PC-3 (cell line): ENCODE results near the gene SLC4A4. TPM values are rescaled to one million over a fixed set of nuclear protein-coding genes. Genes with fewer than 3 reads are reported as not detected.

Source experiments
- ATAC-seq: fragments of 200-7000 bp; cut with Tn5 transposase; 2 replicates; pipeline ENCODE4 v1.9.1; 2020; ENCODE audit warnings: mild to moderate bottlenecking, moderate library complexity
- BruUV-seq: library from RNA; stranded (reverse); fragments of 400-500 nt; replicated peaks from 2 replicates; lab custom pipeline; 2021; lab: Mats Ljungman, UMichigan
- CTCF ChIA-PET: fragments of 300-600 bp; sonication (Branson Sonifier 250); formaldehyde crosslinking; loops from one replicate; lab custom pipeline; 2022; ENCODE audit warnings: antibody characterized with exemption; lab: Charles Lee
- POLR2A ChIA-PET: fragments of 300-600 bp; sonication (Branson Sonifier 250); formaldehyde crosslinking; loops from one replicate; lab custom pipeline; 2022; ENCODE audit warnings: antibody characterized with exemption; ENCODE audit not compliant: unreplicated experiment; lab: Charles Lee
- DNase-seq: peaks from one replicate; pipeline ENCODE4 v3.0.0-alpha.2; 2015
- H2AFZ ChIP-seq: fragments of 300-600 bp; sonication (generic); 2 replicates; pipeline ENCODE4 v1.6.0; 2016; ENCODE audit warnings: antibody characterized with exemption, low read length
- H3F3A ChIP-seq: fragments of 300-600 bp; sonication (generic); one replicate; pipeline ENCODE4 v1.6.0; 2017; ENCODE audit warnings: antibody characterized with exemption, low read length, control low read depth, mild to moderate bottlenecking; ENCODE audit not compliant: unreplicated experiment
- H3K27ac ChIP-seq: fragments of 300-600 bp; sonication (generic); 2 replicates; pipeline ENCODE4 v1.5.1; 2016; ENCODE audit warnings: mild to moderate bottlenecking, low read length
- H3K27me3 ChIP-seq: fragments of 300-600 bp; sonication (generic); 2 replicates; pipeline ENCODE4 v1.6.1; 2016; ENCODE audit warnings: low read length, mixed read lengths
- H3K36me3 ChIP-seq: fragments of 300-600 bp; sonication (generic); 2 replicates; pipeline ENCODE4 v1.6.1; 2016; ENCODE audit warnings: low read depth, mixed run types, low read length, mixed read lengths
- H3K4me1 ChIP-seq: fragments of 300-600 bp; sonication (generic); 2 replicates; pipeline ENCODE4 v1.5.1; 2016; ENCODE audit warnings: low read length; ENCODE audit not compliant: insufficient read depth
- H3K4me2 ChIP-seq: fragments of 300-600 bp; sonication (generic); 2 replicates; pipeline ENCODE4 v1.6.0; 2016; ENCODE audit warnings: low read length
- H3K4me3 ChIP-seq: fragments of 300-600 bp; sonication (generic); 2 replicates; pipeline ENCODE4 v1.5.1; 2016; ENCODE audit warnings: mild to moderate bottlenecking, low read length, mixed read lengths
- H3K79me2 ChIP-seq: fragments of 300-600 bp; sonication (generic); 2 replicates; pipeline ENCODE4 v1.6.1; 2017; ENCODE audit warnings: low read length, mixed read lengths
- H3K9ac ChIP-seq: fragments of 300-600 bp; sonication (generic); 2 replicates; pipeline ENCODE4 v1.6.0; 2016; ENCODE audit warnings: mild to moderate bottlenecking, low read length
- H3K9me2 ChIP-seq: fragments of 300-600 bp; sonication (generic); replicated peaks from 2 replicates; pipeline ENCODE4 v1.6.1; 2016; ENCODE audit warnings: mixed run types, low read length, mixed read lengths
- H3K9me3 ChIP-seq: fragments of 300-600 bp; sonication (generic); 2 replicates; pipeline ENCODE4 v1.6.1; 2016; ENCODE audit warnings: low read length, mixed read lengths
- H4K20me1 ChIP-seq: fragments of 300-600 bp; sonication (generic); 2 replicates; pipeline ENCODE4 v1.6.1; 2016; ENCODE audit warnings: low read length, mixed read lengths
- CTCF ChIP-seq: fragments of 300-600 bp; sonication (generic); conservative IDR thresholded peaks from 2 replicates; pipeline ENCODE4 v1.5.1; 2017; ENCODE audit warnings: antibody characterized with exemption, low read depth, mild to moderate bottlenecking, low read length
- EZH2 ChIP-seq: fragments of 300-600 bp; sonication (generic); IDR thresholded peaks from one replicate; pipeline ENCODE4 v1.6.1; 2017; ENCODE audit warnings: antibody characterized with exemption, mild to moderate bottlenecking, low read length; ENCODE audit not compliant: unreplicated experiment
- EZH2phosphoT487 ChIP-seq: fragments of 300-600 bp; sonication (generic); IDR thresholded peaks from 2 replicates; pipeline ENCODE4 v1.6.1; 2018; ENCODE audit warnings: mild to moderate bottlenecking, antibody characterized with exemption, low read length, borderline replicate concordance
- intact Hi-C: fragments of 100-400 bp; cut with micrococcal nuclease; formaldehyde crosslinking; loops from 2 replicates; pipeline ENCODE4 v1.9.0; 2023
- total RNA-seq: library from RNA; depleted of rRNA; stranded (reverse); fragments of >200 nt; gene quantifications from 2 replicates; pipeline ENCODE4 v1.2.3, GENCODE V29; 2014

Gene SLC4A4
- total RNA-seq, 1 experiment from 2014 or later: 0.47 TPM

GRCh38 chr4:71426381-71427042, 87.7 kb downstream of the SLC4A4 start:
- no peak overlapping the region for H2AFZ ChIP-seq
- H3K9me2 ChIP-seq: no peaks in the 10 kb centered on the region
- intact Hi-C loops: loop anchor here (2.0 kb wide), 1 partner anchor 140 kb away; no protein-coding TSS in a partner anchor
- no peaks in the 10 kb centered on the region for H3K36me3 ChIP-seq
- POLR2A ChIA-PET: no interaction called here
- 0 out of 2 replicates have a peak, but pooled peaks cover 6% of the 10 kb centered on the region for H3K4me1 ChIP-seq
- no peaks in the 10 kb centered on the region for H3K9me3 ChIP-seq
- TF ChIP-seq EZH2phosphoT487 (no peak), CTCF (no peak), EZH2 (no peak)
- no peak overlapping the region for H3K4me2 ChIP-seq
- H3K9ac ChIP-seq: no peak overlapping the region
- BruUV-seq: no TSS peak
- DNase-seq (peak; percentile 40), ATAC-seq (peak; percentile 89)
- no peaks in the 10 kb centered on the region for H3K79me2 ChIP-seq
- CTCF ChIA-PET: interaction anchor here (0.5 kb wide), 1 partner anchor 172 kb away, joined by 5 read pairs; no protein-coding TSS in a partner anchor
- H3F3A ChIP-seq: no peaks in the 10 kb centered on the region
- no peaks in the 10 kb centered on the region for H3K27me3 ChIP-seq
- H4K20me1 ChIP-seq: no peaks in the 10 kb centered on the region
- H3K27ac ChIP-seq: no peak overlapping the region
- no peak overlapping the region for H3K4me3 ChIP-seq

- no peak overlapping the region for H2AFZ ChIP-seq
- no peak for TF ChIP-seq EZH2phosphoT487
- no peak for TF ChIP-seq CTCF
- no peak for TF ChIP-seq EZH2
- H3K4me3 ChIP-seq: no peak overlapping the region
- intact Hi-C loops: no loop called here
- ATAC-seq (no peak), DNase-seq (no peak)
- BruUV-seq: no TSS peak
- POLR2A ChIA-PET: interaction anchor here (0.7 kb wide), 1 partner anchor 281 kb away, joined by 4 read pairs; no protein-coding TSS in a partner anchor
- no peaks in the 10 kb centered on the region for H3K27me3 ChIP-seq
- 0 out of 2 replicates have a peak, but pooled peaks cover 6% of the 10 kb centered on the region for H3K4me1 ChIP-seq
- no peaks in the 10 kb centered on the region for H3K9me3 ChIP-seq
- H3K36me3 ChIP-seq: no peaks in the 10 kb centered on the region
- no peak overlapping the region for H3K9ac ChIP-seq
- H3F3A ChIP-seq: no peaks in the 10 kb centered on the region
- H4K20me1 ChIP-seq: no peaks in the 10 kb centered on the region
- H3K4me2 ChIP-seq: no peak overlapping the region
- CTCF ChIA-PET: no interaction called here
- no peaks in the 10 kb centered on the region for H3K9me2 ChIP-seq
- H3K27ac ChIP-seq: no peak overlapping the region
- H3K79me2 ChIP-seq: no peaks in the 10 kb centered on the region
Observed at GRCh38 chr4:71429106-71429505, 90.3 kb downstream of the SLC4A4 start.

- no peaks in the 10 kb centered on the region for H4K20me1 ChIP-seq
- ChIA-PET POLR2A (no interaction called here), CTCF (no interaction called here)
- no peaks in the 10 kb centered on the region for H3K9me2 ChIP-seq
- no peak overlapping the region for H3K4me3 ChIP-seq
- H3K9ac ChIP-seq: no peak overlapping the region
- no peak overlapping the region for H2AFZ ChIP-seq
- no peaks in the 10 kb centered on the region for H3K9me3 ChIP-seq
- H3K27ac ChIP-seq: no peak overlapping the region
- no peak for DNase-seq
- no peak overlapping the region for H3K4me2 ChIP-seq
- no peaks in the 10 kb centered on the region for H3K27me3 ChIP-seq
- no peaks in the 10 kb centered on the region for H3K79me2 ChIP-seq
- no peak for TF ChIP-seq CTCF
- TF ChIP-seq EZH2phosphoT487: no peak
- TF ChIP-seq EZH2: no peak
- H3F3A ChIP-seq: no peaks in the 10 kb centered on the region
- H3K36me3 ChIP-seq: no peaks in the 10 kb centered on the region
- 0 out of 2 replicates have a peak, but pooled peaks cover 6% of the 10 kb centered on the region for H3K4me1 ChIP-seq
- ATAC-seq: peak; percentile 16; the same call in 1 of the 2 replicates
- no TSS peak for BruUV-seq
- intact Hi-C loops: no loop called here
Observed at GRCh38 chr4:71429962-71430361, 91.1 kb downstream of the SLC4A4 start.
